SK-N-SH treated with all-trans-retinoic acid at 6 μM for 48 hours (cell line): ENCODE results near the gene MBOAT7.
A peak's percentile ranks its signal among the peaks of the same experiment; 100 is the strongest.

ENCODE experiments used
- ATAC-seq: fragments of 200-7000 bp; cut with Tn5 transposase; 3 replicates; pipeline ENCODE4 v1.9.1; 2020; ENCODE audit warnings: mild to moderate bottlenecking, moderate library complexity
- BACH2 ChIP-seq: fragments of 250-450 bp; sonication (Bioruptor Pico); IDR thresholded peaks from 2 replicates; pipeline ENCODE4 v1.9.0; 2021; ENCODE audit warnings: mild to moderate bottlenecking, borderline replicate concordance
- ESRRG ChIP-seq: fragments of 250-450 bp; sonication (Bioruptor Pico); IDR thresholded peaks from 2 replicates; pipeline ENCODE4 v1.6.1; 2021; ENCODE audit warnings: mild to moderate bottlenecking
- GLIS3 ChIP-seq: fragments of 250-450 bp; sonication (Bioruptor Pico); IDR thresholded peaks from 2 replicates; pipeline ENCODE4 v1.5.0; 2020; ENCODE audit warnings: mild to moderate bottlenecking, moderate library complexity
- ISL1 ChIP-seq: fragments of 250-450 bp; sonication (Bioruptor Pico); IDR thresholded peaks from 2 replicates; pipeline ENCODE4 v2.1.2; 2022; ENCODE audit warnings: mild to moderate bottlenecking, moderate library complexity
- OSR1 ChIP-seq: fragments of 250-450 bp; sonication (Bioruptor Pico); IDR thresholded peaks from 2 replicates; pipeline ENCODE4 v1.8.0; 2022; ENCODE audit warnings: moderate library complexity, mild to moderate bottlenecking, inconsistent platforms
- PPARA ChIP-seq: fragments of 250-450 bp; sonication (Bioruptor Pico); IDR thresholded peaks from 2 replicates; pipeline ENCODE4 v1.5.0; 2020; ENCODE audit warnings: mild to moderate bottlenecking, borderline replicate concordance
- RARB ChIP-seq: fragments of 250-450 bp; sonication (Bioruptor Pico); IDR thresholded peaks from 2 replicates; pipeline ENCODE4 v1.8.0; 2021; ENCODE audit warnings: mild to moderate bottlenecking, moderate library complexity
- SNAI2 ChIP-seq: fragments of 250-450 bp; sonication (Bioruptor Pico); IDR thresholded peaks from 2 replicates; pipeline ENCODE4 v1.5.0; 2020; ENCODE audit warnings: mild to moderate bottlenecking, moderate library complexity
- TCF4 ChIP-seq: fragments of 250-450 bp; sonication (Bioruptor Pico); IDR thresholded peaks from 2 replicates; pipeline ENCODE4 v1.8.0; 2021; ENCODE audit warnings: mild to moderate bottlenecking, moderate library complexity, borderline replicate concordance
- ZC3H10 ChIP-seq: fragments of 250-450 bp; sonication (Bioruptor Pico); IDR thresholded peaks from 2 replicates; pipeline ENCODE4 v1.5.1; 2021; ENCODE audit warnings: mild to moderate bottlenecking, moderate library complexity
- ZFP3 ChIP-seq: fragments of 250-450 bp; sonication (Bioruptor Pico); IDR thresholded peaks from 2 replicates; pipeline ENCODE4 v1.5.0; 2020; ENCODE audit warnings: mild to moderate bottlenecking, moderate library complexity
- ZNF565 ChIP-seq: fragments of 450-650 bp; formaldehyde crosslinking; conservative IDR thresholded peaks from 2 replicates; pipeline ENCODE4 v1.5.0; 2020; ENCODE audit warnings: low read depth, mild to moderate bottlenecking, moderate library complexity
- ZNF70 ChIP-seq: fragments of 450-650 bp; formaldehyde crosslinking; IDR thresholded peaks from 2 replicates; pipeline ENCODE4 v1.5.0; 2020; ENCODE audit warnings: mild to moderate bottlenecking, moderate library complexity
- ZNF8 ChIP-seq: fragments of 450-650 bp; formaldehyde crosslinking; IDR thresholded peaks from 2 replicates; pipeline ENCODE4 v1.5.0; 2020; ENCODE audit warnings: mild to moderate bottlenecking, moderate library complexity
- TF ChIP-seq, protein P1 (sequence below): fragments of 250-450 bp; sonication (Bioruptor Pico); IDR thresholded peaks from 2 replicates; pipeline ENCODE4 v1.5.0; 2020; ENCODE audit warnings: mild to moderate bottlenecking, moderate library complexity
- TF ChIP-seq, protein P2 (sequence below): fragments of 250-450 bp; sonication (Bioruptor Pico); IDR thresholded peaks from 2 replicates; pipeline ENCODE4 v1.5.1; 2020; ENCODE audit warnings: low read depth, mild to moderate bottlenecking, moderate library complexity
- TF ChIP-seq, protein P3 (sequence below): fragments of 250-450 bp; sonication (Bioruptor Pico); IDR thresholded peaks from 2 replicates; pipeline ENCODE4 v1.8.0; 2021; ENCODE audit warnings: low read depth, mild to moderate bottlenecking, moderate library complexity, borderline replicate concordance
- TF ChIP-seq, protein P4 (sequence below): fragments of 250-450 bp; sonication (Bioruptor Pico); IDR thresholded peaks from 2 replicates; pipeline ENCODE4 v1.5.1; 2021; ENCODE audit warnings: mild to moderate bottlenecking, moderate library complexity

The MBOAT7 gene, protein sequence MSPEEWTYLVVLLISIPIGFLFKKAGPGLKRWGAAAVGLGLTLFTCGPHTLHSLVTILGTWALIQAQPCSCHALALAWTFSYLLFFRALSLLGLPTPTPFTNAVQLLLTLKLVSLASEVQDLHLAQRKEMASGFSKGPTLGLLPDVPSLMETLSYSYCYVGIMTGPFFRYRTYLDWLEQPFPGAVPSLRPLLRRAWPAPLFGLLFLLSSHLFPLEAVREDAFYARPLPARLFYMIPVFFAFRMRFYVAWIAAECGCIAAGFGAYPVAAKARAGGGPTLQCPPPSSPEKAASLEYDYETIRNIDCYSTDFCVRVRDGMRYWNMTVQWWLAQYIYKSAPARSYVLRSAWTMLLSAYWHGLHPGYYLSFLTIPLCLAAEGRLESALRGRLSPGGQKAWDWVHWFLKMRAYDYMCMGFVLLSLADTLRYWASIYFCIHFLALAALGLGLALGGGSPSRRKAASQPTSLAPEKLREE

DNA sequence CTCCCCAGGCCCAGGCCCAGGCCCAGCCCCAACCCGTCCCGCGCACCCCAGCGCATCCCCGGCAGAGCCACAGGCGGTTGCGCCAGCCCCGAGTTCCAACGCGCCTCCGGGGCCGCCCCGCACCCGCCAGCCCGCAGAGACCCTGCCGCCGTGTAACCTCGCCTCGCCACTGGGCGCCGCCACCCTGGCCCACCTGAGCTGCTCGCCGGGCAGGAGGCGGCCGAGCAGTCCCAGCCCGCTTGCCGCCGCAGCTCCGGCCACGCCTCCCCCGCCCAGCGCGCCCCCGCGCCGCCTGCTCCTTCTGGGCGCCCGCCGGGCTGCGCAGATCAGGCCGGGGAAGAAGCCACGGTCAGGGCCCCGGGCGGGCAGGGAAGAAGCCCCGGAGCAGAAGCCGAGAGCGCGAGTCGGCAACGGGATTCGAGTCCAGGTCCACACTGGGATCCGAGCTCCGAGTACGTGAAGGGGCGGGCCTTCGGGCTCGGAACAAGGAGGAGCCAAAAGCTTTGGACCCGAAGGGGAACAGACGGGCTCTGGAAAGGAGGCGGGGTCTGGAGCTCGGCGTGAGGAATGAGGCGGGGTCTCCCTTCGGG lies at the start of gene MBOAT7:
MBOAT7 (minus strand) TSS at position 436 of the 590 bp plus-strand sequence. CDS start 1,072 bp downstream, outside the sequence.
- TF ChIP-seq RARB (no peak), ZNF8 (CRISPR knock-in tag) (no peak), SNAI2 (CRISPR knock-in tag) (no peak)
- TF ChIP-seq, protein P1, sequence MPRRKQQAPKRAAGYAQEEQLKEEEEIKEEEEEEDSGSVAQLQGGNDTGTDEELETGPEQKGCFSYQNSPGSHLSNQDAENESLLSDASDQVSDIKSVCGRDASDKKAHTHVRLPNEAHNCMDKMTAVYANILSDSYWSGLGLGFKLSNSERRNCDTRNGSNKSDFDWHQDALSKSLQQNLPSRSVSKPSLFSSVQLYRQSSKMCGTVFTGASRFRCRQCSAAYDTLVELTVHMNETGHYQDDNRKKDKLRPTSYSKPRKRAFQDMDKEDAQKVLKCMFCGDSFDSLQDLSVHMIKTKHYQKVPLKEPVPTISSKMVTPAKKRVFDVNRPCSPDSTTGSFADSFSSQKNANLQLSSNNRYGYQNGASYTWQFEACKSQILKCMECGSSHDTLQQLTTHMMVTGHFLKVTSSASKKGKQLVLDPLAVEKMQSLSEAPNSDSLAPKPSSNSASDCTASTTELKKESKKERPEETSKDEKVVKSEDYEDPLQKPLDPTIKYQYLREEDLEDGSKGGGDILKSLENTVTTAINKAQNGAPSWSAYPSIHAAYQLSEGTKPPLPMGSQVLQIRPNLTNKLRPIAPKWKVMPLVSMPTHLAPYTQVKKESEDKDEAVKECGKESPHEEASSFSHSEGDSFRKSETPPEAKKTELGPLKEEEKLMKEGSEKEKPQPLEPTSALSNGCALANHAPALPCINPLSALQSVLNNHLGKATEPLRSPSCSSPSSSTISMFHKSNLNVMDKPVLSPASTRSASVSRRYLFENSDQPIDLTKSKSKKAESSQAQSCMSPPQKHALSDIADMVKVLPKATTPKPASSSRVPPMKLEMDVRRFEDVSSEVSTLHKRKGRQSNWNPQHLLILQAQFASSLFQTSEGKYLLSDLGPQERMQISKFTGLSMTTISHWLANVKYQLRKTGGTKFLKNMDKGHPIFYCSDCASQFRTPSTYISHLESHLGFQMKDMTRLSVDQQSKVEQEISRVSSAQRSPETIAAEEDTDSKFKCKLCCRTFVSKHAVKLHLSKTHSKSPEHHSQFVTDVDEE (CRISPR knock-in tag) = 0 out of 2 replicates have a peak, but pooled peaks have one; percentile 25
- ATAC-seq = peak; percentile 24

DNA sequence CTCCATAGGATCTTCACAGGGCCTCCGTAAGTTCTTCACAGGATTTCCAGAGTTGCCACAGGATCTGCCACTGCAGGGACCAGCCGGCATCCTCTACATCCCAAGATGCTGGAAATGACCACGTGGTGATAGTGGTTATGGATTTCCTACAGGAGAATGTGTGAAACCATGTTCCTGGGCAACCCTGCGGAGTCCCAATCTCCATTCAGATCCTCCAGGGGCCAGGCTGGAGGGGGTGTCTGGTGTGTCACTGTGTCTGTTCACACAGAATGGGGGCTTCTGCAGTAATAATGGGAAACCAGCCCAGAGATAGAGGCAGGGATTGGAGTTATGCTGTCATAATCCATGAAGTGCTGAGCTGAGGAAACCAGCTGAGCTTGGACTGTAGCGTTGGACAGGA lies 44.6 kb upstream of the MBOAT7 start:
- no peak for ATAC-seq
- TF ChIP-seq ZC3H10 (CRISPR knock-in tag) = no peak
- TF ChIP-seq, protein P2, sequence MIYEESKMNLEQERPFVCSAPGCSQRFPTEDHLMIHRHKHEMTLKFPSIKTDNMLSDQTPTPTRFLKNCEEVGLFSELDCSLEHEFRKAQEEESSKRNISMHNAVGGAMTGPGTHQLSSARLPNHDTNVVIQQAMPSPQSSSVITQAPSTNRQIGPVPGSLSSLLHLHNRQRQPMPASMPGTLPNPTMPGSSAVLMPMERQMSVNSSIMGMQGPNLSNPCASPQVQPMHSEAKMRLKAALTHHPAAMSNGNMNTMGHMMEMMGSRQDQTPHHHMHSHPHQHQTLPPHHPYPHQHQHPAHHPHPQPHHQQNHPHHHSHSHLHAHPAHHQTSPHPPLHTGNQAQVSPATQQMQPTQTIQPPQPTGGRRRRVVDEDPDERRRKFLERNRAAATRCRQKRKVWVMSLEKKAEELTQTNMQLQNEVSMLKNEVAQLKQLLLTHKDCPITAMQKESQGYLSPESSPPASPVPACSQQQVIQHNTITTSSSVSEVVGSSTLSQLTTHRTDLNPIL = no peak
- TF ChIP-seq ZNF565 = no peak
- no peak for TF ChIP-seq PPARA (CRISPR knock-in tag)
- no peak for TF ChIP-seq ZNF70 (CRISPR knock-in tag)
- TF ChIP-seq, protein P1 (CRISPR knock-in tag) = no peak
- TF ChIP-seq OSR1 (CRISPR knock-in tag) = no peak
- no peak for TF ChIP-seq BACH2
- TF ChIP-seq ESRRG (CRISPR knock-in tag) = no peak
- TF ChIP-seq RARB = no peak
- TF ChIP-seq, protein P3, sequence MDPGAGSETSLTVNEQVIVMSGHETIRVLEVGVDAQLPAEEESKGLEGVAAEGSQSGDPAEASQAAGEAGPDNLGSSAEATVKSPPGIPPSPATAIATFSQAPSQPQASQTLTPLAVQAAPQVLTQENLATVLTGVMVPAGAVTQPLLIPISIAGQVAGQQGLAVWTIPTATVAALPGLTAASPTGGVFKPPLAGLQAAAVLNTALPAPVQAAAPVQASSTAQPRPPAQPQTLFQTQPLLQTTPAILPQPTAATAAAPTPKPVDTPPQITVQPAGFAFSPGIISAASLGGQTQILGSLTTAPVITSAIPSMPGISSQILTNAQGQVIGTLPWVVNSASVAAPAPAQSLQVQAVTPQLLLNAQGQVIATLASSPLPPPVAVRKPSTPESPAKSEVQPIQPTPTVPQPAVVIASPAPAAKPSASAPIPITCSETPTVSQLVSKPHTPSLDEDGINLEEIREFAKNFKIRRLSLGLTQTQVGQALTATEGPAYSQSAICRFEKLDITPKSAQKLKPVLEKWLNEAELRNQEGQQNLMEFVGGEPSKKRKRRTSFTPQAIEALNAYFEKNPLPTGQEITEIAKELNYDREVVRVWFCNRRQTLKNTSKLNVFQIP (CRISPR knock-in tag) = no peak
- no peak for TF ChIP-seq SNAI2 (CRISPR knock-in tag)
- TF ChIP-seq, protein P4, sequence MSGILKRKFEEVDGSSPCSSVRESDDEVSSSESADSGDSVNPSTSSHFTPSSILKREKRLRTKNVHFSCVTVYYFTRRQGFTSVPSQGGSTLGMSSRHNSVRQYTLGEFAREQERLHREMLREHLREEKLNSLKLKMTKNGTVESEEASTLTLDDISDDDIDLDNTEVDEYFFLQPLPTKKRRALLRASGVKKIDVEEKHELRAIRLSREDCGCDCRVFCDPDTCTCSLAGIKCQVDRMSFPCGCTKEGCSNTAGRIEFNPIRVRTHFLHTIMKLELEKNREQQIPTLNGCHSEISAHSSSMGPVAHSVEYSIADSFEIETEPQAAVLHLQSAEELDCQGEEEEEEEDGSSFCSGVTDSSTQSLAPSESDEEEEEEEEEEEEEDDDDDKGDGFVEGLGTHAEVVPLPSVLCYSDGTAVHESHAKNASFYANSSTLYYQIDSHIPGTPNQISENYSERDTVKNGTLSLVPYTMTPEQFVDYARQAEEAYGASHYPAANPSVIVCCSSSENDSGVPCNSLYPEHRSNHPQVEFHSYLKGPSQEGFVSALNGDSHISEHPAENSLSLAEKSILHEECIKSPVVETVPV (CRISPR knock-in tag) = no peak
- no peak for TF ChIP-seq GLIS3 (CRISPR knock-in tag)

DNA sequence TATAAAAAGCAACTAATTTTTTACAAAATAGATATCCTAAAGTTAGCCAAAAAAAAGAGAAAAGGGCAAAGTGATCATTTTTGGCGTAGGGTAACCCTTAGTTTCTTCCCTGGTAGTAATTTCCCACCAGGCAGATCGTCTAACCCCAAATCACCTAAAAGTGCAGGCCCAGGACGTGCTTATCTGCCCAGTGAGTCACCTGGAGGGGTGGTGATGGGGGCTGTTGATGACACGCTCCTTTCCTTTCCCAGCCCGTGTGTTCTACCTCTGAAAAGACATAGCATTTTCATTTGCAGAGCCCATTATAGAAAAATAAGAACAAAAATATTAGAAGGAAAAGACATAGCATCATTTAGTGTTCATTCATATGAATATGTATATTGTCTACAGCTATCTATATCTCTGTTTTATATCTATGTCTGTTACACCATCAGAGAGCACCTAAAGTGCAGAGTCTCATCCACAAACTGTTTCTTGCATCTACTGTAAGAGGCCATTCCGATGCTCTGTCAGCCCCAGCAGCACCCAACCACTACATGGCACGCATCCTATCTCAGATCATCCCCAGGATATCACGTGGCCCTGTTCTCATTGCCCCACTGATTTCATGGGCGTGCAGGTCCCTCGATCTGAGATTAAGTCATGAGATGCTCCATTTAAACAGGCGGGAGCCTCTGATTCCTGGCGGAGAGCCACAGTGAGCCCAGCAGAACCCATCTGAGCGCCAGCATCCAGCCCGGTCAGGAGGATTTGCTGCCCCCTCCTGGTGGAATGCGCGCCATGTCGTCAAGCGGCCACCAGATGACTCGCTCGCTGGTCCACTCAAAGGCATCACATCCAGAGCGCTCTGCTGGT lies 41.9 kb upstream of the MBOAT7 start:
- no peak for TF ChIP-seq ZFP3
- TF ChIP-seq GLIS3 (CRISPR knock-in tag) = no peak
- no peak for TF ChIP-seq PPARA (CRISPR knock-in tag)
- no peak for TF ChIP-seq TCF4
- no peak for TF ChIP-seq ISL1 (CRISPR knock-in tag)
- TF ChIP-seq, protein P2 = no peak
- peak; percentile 99 for ATAC-seq
